OCI-LY7 (cell line): ENCODE measurements around the gene AGBL3. TPM values are rescaled to one million over a fixed set of nuclear protein-coding genes. Genes with fewer than 3 reads are reported as not detected.

Experiments used
- BruUV-seq: library from RNA; stranded (reverse); fragments of 400-500 nt; replicated peaks from 2 replicates; lab custom pipeline; 2021; lab: Mats Ljungman, UMichigan
- CTCF ChIA-PET: fragments of 300-600 bp; sonication (Branson Sonifier 250); formaldehyde crosslinking; loops from one replicate; lab custom pipeline; 2022; ENCODE audit warnings: antibody characterized with exemption; ENCODE audit not compliant: unreplicated experiment; lab: Charles Lee
- POLR2A ChIA-PET: fragments of 300-600 bp; sonication (Branson Sonifier 250); formaldehyde crosslinking; loops from one replicate; lab custom pipeline; 2022; ENCODE audit warnings: antibody characterized with exemption; lab: Charles Lee
- DNase-seq: peaks from one replicate; pipeline ENCODE4 v3.0.0-alpha.2; 2015; ENCODE audit warnings: low spot score
- H2AFZ ChIP-seq: fragments of 200-600 bp; sonication (generic), shearing (Covaris generic); 2 replicates; pipeline ENCODE4 v1.6.1; 2014; ENCODE audit warnings: mild to moderate bottlenecking, antibody characterized with exemption, low read length, moderate library complexity
- H3K27ac ChIP-seq: fragments of 200-600 bp; sonication (generic); 2 replicates; pipeline ENCODE4 v1.5.1; 2014; ENCODE audit warnings: mixed run types, low read depth, mild to moderate bottlenecking, moderate library complexity, low read length, inconsistent platforms; ENCODE audit not compliant: poor library complexity, severe bottlenecking
- H3K36me3 ChIP-seq: fragments of 200-600 bp; sonication (generic); 2 replicates; pipeline ENCODE4 v1.6.1; 2014; ENCODE audit warnings: mild to moderate bottlenecking, antibody characterized with exemption, low read length, moderate library complexity, mixed read lengths; ENCODE audit not compliant: insufficient read depth
- H3K4me1 ChIP-seq: fragments of 200-600 bp; sonication (generic); 2 replicates; pipeline ENCODE4 v1.5.1; 2014; ENCODE audit warnings: mild to moderate bottlenecking, low read length; ENCODE audit not compliant: insufficient read depth, poor library complexity, severe bottlenecking
- H3K4me2 ChIP-seq: fragments of 200-600 bp; sonication (generic); 2 replicates; pipeline ENCODE4 v1.6.1; 2014; ENCODE audit warnings: mild to moderate bottlenecking, low read length
- H3K4me3 ChIP-seq: fragments of 200-600 bp; sonication (generic); 2 replicates; pipeline ENCODE4 v1.5.1; 2014; ENCODE audit warnings: mild to moderate bottlenecking, low read depth, low read length; ENCODE audit not compliant: poor library complexity, severe bottlenecking
- H3K79me2 ChIP-seq: fragments of 200-600 bp; sonication (generic); 2 replicates; pipeline ENCODE4 v1.6.1; 2016; ENCODE audit warnings: low read depth, mild to moderate bottlenecking, low read length, moderate library complexity, mixed read lengths; ENCODE audit not compliant: insufficient read depth
- H3K9me2 ChIP-seq: fragments of 200-600 bp; sonication (generic); 2 replicates; pipeline ENCODE4 v1.6.1; 2016; ENCODE audit warnings: mild to moderate bottlenecking, low read length, mixed read lengths; ENCODE audit not compliant: insufficient read depth
- H3K9me3 ChIP-seq: fragments of 200-600 bp; sonication (generic); 2 replicates; pipeline ENCODE4 v1.6.1; 2014; ENCODE audit warnings: mild to moderate bottlenecking, mixed run types, low read length, mixed read lengths
- H4K20me1 ChIP-seq: fragments of 200-600 bp; sonication (generic); 2 replicates; pipeline ENCODE4 v1.6.1; 2014; ENCODE audit warnings: mild to moderate bottlenecking, antibody characterized with exemption, low read length, moderate library complexity, mixed read lengths; ENCODE audit not compliant: insufficient read depth
- CTCF ChIP-seq: fragments of 200-600 bp; sonication (generic); conservative IDR thresholded peaks from 2 replicates; pipeline ENCODE4 v1.5.1; 2014; ENCODE audit warnings: mild to moderate bottlenecking, antibody characterized with exemption, low read length, moderate library complexity, mixed read lengths
- EZH2phosphoT487 ChIP-seq: fragments of 200-600 bp; sonication (generic); IDR thresholded peaks from 2 replicates; pipeline ENCODE4 v1.6.1; 2018; ENCODE audit warnings: low read depth, borderline replicate concordance, mild to moderate bottlenecking, mixed run types, antibody characterized with exemption, low read length, moderate library complexity, mixed read lengths
- intact Hi-C: fragments of 100-400 bp; cut with micrococcal nuclease; formaldehyde crosslinking; loops from one replicate; pipeline ENCODE4 v1.10.0; 2022; ENCODE audit not compliant: unreplicated experiment
- total RNA-seq, 2 experiments: library from RNA; depleted of rRNA in 1 of 2; stranded (reverse); fragments of >200 nt in 1 of 2; shearing (Covaris generic) in 1 of 2; gene quantifications; 2 replicates each; pipeline ENCODE4 v1.2.3, GENCODE V29; 2014 to 2022

AGBL3 gene
- total RNA-seq, 2 experiments from 2014 or later, result 3.5 to 4.9 TPM

DNA sequence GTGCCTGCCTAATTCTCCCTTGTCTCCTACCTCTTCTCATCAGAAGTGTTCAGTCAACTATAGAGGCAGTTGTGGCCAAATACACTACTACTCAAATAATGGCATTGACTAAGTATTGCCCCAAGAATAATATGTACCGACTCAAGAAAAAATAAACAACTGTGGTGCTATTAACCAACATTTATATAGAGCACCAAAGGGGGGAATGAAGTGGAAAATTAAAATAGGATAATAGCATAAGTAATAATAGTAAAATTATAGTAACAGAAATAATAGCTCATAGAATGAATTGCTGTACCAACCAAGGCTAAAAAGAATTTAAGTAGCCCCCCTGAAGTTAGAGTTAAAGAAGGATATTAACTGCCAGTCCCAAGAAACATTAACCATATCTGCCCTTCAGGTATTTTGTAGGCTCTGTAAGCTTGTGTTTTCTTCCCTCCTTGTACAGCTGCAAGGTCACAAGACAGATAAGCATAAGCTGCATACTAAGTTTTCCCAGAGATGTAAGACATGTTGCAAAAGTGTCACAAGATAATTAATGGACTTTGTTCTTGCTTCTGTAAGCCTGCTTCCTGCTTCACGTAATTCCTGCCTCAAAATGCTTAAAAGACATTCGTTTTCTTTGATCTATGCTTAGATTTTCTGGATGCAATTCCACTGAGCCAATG lies 195.1 kb downstream of the AGBL3 start:
- H3K4me1 ChIP-seq, result no peaks in the 10 kb centered on the region
- no peak for TF ChIP-seq EZH2phosphoT487
- H3K79me2 ChIP-seq, result no peaks in the 10 kb centered on the region
- no peak overlapping the region for H3K27ac ChIP-seq
- intact Hi-C loops, result no loop called here
- H3K36me3 ChIP-seq, result peaks cover 37% of the 10 kb centered on the region
- ChIA-PET POLR2A (interaction anchor here (0.6 to 1.5 kb wide), 3 partner anchors 11 to 535 kb away, joined by 3 to 8 read pairs (median 4); partner anchors contain the start of gene CYREN), CTCF (no interaction called here)
- BruUV-seq, result no TSS peak
- no peak overlapping the region for H3K4me3 ChIP-seq
- peak; percentile 10 for DNase-seq
- H3K4me2 ChIP-seq, result no peak overlapping the region
- H2AFZ ChIP-seq, result no peak overlapping the region
- no peaks in the 10 kb centered on the region for H3K9me2 ChIP-seq
- H4K20me1 ChIP-seq, result no peaks in the 10 kb centered on the region
- peaks cover 23% of the 10 kb centered on the region for H3K9me3 ChIP-seq

DNA sequence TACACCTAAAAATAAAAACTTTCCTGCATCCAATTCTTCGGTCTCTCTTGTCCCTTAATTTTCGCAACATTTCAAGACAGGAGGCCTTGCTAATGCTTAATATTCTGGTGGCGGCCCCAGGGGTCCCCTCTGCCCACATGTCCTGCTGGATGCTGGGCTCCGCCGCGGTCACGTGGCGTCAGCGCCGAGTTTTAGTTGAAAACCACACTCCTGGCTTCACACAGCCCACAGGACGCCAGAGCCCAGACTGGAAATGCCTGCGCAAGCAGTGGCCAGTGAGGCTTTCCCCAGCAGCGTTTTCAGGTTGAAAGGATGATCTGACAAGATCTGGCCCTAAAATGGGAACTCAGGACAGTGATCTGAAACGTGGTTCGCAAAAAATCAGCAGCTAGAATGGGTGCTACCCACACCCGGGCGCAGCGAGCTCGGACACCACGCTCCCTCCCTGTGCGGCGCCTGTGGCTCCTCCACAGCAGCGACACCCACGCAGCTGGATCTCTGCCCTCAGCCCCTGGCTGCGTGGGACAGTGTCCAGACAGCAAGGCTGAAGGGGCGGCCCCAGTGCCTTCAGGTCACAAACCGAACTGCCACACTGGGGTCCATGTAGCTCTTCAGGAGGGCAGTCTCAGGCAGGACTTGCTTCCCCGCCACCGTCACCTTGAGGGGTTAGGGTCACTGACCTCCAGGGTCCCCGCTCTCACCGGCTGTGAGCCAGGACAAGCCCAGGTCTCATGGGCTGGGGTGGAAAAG lies 195.8 kb downstream of the AGBL3 start:
- Histone ChIP-seq H3K27ac (no peak overlapping the region), H2AFZ (no peak overlapping the region), H3K4me1 (no peaks in the 10 kb centered on the region), H3K4me2 (no peak overlapping the region), H3K36me3 (peaks cover 37% of the 10 kb centered on the region), H4K20me1 (no peaks in the 10 kb centered on the region), H3K4me3 (no peak overlapping the region), H3K9me2 (no peaks in the 10 kb centered on the region), H3K79me2 (no peaks in the 10 kb centered on the region), H3K9me3 (peaks cover 23% of the 10 kb centered on the region)
- ChIA-PET POLR2A (interaction anchor here (0.6 kb wide), 1 partner anchor 44 kb away, joined by 4 read pairs; no protein-coding TSS in a partner anchor), CTCF (no interaction called here)
- BruUV-seq, result no TSS peak
- no peak for DNase-seq
- intact Hi-C loops, result no loop called here
- no peak for TF ChIP-seq EZH2phosphoT487
- no peak for TF ChIP-seq CTCF

GRCh38 chr7:135183478-135183877 lies 197.2 kb downstream of the AGBL3 start:
- Histone ChIP-seq H3K36me3 (peaks cover 49% of the 10 kb centered on the region), H3K27ac (no peak overlapping the region), H3K4me1 (no peaks in the 10 kb centered on the region), H2AFZ (no peak overlapping the region), H3K9me3 (peaks cover 23% of the 10 kb centered on the region), H3K79me2 (no peaks in the 10 kb centered on the region), H3K4me2 (no peak overlapping the region), H3K9me2 (no peaks in the 10 kb centered on the region), H3K4me3 (no peak overlapping the region), H4K20me1 (no peaks in the 10 kb centered on the region)
- TF ChIP-seq EZH2phosphoT487, result no peak
- no TSS peak for BruUV-seq
- ChIA-PET POLR2A (no interaction called here), CTCF (no interaction called here)
- intact Hi-C loops, result no loop called here
- no peak for DNase-seq
